Measurements from ENCODE around the gene GAS1. TPM values are rescaled to one million over a fixed set of nuclear protein-coding genes. Genes with fewer than 3 reads are reported as not detected.

Gene GAS1
- total RNA-seq, 1 donor from 2014 or later: 113 TPM

DNA sequence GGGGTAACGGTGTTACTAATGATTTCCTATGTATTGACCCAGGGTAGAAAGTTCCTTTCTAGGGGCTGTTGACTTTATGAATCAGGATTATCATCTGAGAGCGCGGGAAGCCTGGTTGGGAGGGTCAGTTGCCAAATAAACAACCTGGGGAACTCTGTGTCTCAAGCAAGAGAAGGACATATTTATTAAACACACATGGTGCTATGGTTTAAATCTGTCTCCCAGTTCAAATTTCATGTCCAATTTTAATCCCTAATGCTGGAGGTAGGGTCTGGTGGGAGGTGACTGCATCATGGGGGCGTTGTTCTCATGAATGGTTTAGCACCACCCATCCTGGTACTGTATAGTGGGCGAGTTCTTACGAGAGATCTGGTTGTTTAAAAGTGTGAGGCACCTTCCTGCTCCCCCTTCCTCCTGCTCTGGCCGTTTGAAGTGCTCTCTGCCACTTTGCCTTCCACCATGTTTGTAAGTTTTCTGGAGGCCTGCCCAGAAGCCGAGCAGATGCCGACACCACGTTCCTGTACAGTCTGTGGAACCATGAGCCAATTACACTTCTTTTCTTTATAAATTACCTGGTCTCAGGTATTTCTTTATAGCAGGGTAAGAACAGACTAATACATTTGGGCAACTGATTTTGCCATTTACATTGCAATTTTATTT lies 19.7 kb upstream of the GAS1 start:
- H3K9me3 ChIP-seq (ENCODE audit: control insufficient read depth in 3 of 3, low read length in 3 of 3): no peaks in the 10 kb centered on the region
- no peaks in the 10 kb centered on the region for H3K36me3 ChIP-seq (ENCODE audit: control insufficient read depth in 3 of 3, insufficient read depth in 3 of 3, low read length in 3 of 3)
- H3K27ac ChIP-seq (ENCODE audit: low read depth, low read length): no peak overlapping the region
- H3K27me3 ChIP-seq (ENCODE audit: control insufficient read depth in 3 of 3, insufficient read depth in 3 of 3, low read length in 3 of 3): no peaks in the 10 kb centered on the region
- no peak overlapping the region for H3K9ac ChIP-seq (ENCODE audit: low read depth in 1 of 3, low read length in 3 of 3)
- peaks cover 0 to 11% (median 0%) of the 10 kb centered on the region in 3 donors for H3K4me1 ChIP-seq (ENCODE audit: control insufficient read depth in 3 of 3, insufficient read depth in 3 of 3, low read length in 3 of 3)
- H3K4me3 ChIP-seq (ENCODE audit: low read length in 3 of 3): no peak overlapping the region

DNA sequence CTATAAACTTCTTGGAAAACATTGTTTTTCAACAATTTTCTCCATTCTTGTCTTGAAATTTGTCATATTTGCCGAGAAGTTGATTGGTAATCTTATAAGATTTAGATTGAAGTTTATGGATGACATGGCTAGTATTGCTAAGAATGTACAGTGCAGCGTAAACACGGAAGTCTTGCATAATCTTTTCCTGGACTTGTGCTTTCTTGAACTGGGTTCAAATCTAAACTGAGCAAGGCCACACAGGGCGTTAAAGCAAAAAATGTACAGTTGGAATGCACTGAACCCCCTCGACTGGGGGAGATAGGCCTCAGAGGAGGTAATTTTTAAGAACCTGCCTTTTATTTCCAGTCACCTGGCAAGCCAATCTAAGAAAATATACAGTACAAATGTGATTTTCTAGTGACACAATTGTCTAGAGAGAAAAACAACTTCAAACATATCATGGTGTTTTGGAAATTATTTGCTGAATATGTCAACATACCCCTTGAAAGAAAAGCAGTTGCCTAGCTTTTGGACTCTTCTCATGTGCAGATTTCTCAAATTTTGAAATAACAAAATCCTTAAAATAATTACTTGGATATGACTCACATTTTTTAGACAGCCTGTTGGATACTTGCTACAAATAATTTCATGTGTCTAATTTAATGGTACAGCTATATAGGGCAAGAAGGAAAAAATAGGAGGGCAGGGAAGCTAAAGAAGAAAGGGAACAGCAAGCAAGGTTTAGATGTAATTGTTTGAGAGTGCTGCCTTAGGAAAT lies 18.5 kb upstream of the GAS1 start:
- Histone ChIP-seq H3K9ac (ENCODE audit: low read depth in 1 of 3, low read length in 3 of 3) (no peak overlapping the region), H3K36me3 (ENCODE audit: control insufficient read depth in 3 of 3, insufficient read depth in 3 of 3, low read length in 3 of 3) (no peaks in the 10 kb centered on the region), H3K27me3 (ENCODE audit: control insufficient read depth in 3 of 3, insufficient read depth in 3 of 3, low read length in 3 of 3) (peaks cover 0 to under 1% (median 0%) of the 10 kb centered on the region in 3 donors), H3K4me3 (ENCODE audit: low read length in 3 of 3) (no peak overlapping the region), H3K4me1 (ENCODE audit: control insufficient read depth in 3 of 3, insufficient read depth in 3 of 3, low read length in 3 of 3) (peaks cover 0 to 11% (median 0%) of the 10 kb centered on the region in 3 donors), H3K9me3 (ENCODE audit: control insufficient read depth in 3 of 3, low read length in 3 of 3) (no peaks in the 10 kb centered on the region), H3K27ac (ENCODE audit: low read depth, low read length) (no peak overlapping the region)

DNA sequence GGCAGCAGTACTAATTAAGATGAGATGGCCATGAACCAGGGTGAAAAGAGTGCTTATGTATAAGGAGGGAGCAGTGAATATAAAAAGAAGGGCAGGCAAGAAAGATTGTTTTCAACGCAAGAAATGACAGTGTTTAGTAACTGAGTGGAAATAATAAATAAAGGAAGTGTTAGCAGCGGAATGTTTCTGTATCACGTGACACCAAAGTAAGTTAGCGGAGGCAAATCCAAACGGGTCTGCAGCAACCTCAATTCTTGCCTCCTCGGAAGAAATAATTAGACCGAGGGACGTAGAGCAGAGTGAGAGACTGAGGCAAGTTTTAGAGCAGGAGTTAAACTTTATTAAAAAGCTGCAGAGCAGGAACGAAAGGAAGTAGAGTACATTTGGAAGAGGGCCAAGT lies 15.4 kb upstream of the GAS1 start:
- no peak overlapping the region for H3K9ac ChIP-seq (ENCODE audit: low read depth in 1 of 3, low read length in 3 of 3)
- H3K36me3 ChIP-seq (ENCODE audit: control insufficient read depth in 3 of 3, insufficient read depth in 3 of 3, low read length in 3 of 3): no peaks in the 10 kb centered on the region
- no peaks in the 10 kb centered on the region for H3K9me3 ChIP-seq (ENCODE audit: control insufficient read depth in 3 of 3, low read length in 3 of 3)
- peaks cover 0 to 11% (median 0%) of the 10 kb centered on the region in 3 donors for H3K4me1 ChIP-seq (ENCODE audit: control insufficient read depth in 3 of 3, insufficient read depth in 3 of 3, low read length in 3 of 3)
- H3K27me3 ChIP-seq (ENCODE audit: control insufficient read depth in 3 of 3, insufficient read depth in 3 of 3, low read length in 3 of 3): peaks cover 0 to 2% (median 0%) of the 10 kb centered on the region in 3 donors
- no peak overlapping the region for H3K27ac ChIP-seq (ENCODE audit: low read depth, low read length)
- H3K4me3 ChIP-seq (ENCODE audit: low read length in 3 of 3): no peak overlapping the region

DNA sequence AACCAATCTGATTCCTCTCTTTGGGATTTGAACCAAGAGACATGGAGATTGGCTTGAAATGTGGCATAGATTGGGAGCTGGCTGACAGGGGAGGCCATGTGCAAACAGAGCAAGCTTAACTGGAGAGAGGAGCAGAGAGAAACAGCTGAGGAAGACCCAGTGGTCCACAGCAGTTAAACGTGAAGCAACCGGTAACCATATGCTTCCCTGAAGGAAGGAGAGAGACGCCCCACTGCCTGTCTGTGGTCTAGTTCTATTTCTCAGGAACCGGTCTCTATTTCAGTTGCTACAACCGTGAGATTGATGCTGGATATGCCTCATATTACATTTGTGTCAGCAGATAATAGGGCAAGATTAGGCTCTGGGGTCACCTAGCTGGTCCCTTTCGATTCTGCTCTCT lies 13.6 kb upstream of the GAS1 start:
- Histone ChIP-seq H3K4me3 (ENCODE audit: low read length in 3 of 3) (no peak overlapping the region), H3K4me1 (ENCODE audit: control insufficient read depth in 3 of 3, insufficient read depth in 3 of 3, low read length in 3 of 3) (peaks cover 0 to 6% (median 0%) of the 10 kb centered on the region in 3 donors), H3K36me3 (ENCODE audit: control insufficient read depth in 3 of 3, insufficient read depth in 3 of 3, low read length in 3 of 3) (no peaks in the 10 kb centered on the region), H3K27me3 (ENCODE audit: control insufficient read depth in 3 of 3, insufficient read depth in 3 of 3, low read length in 3 of 3) (peaks cover 0 to 4% (median 0%) of the 10 kb centered on the region in 3 donors), H3K27ac (ENCODE audit: low read depth, low read length) (no peak overlapping the region), H3K9ac (ENCODE audit: low read depth in 1 of 3, low read length in 3 of 3) (no peak overlapping the region), H3K9me3 (ENCODE audit: control insufficient read depth in 3 of 3, low read length in 3 of 3) (no peaks in the 10 kb centered on the region)

DNA sequence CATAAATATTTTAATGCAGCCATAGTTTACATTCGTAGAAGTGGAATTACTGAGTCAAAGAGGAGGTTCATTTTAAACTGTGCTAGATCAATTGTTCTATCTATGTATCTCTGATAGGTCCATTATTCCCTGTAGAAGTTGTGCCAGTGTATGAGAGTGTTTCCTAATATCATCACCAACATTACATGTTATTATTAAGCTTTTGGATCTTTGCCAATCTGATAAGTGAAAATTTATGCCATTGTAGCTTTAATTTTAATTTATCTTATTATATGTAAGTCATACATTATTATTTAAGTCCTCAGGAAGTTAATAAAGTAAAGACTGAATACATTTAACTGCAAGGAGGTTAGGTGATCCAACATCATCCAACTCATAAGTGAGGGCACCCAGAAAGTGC lies 10.9 kb upstream of the GAS1 start:
- Histone ChIP-seq H3K4me3 (ENCODE audit: low read length in 3 of 3) (no peak overlapping the region), H3K9ac (ENCODE audit: low read depth in 1 of 3, low read length in 3 of 3) (no peak overlapping the region), H3K36me3 (ENCODE audit: control insufficient read depth in 3 of 3, insufficient read depth in 3 of 3, low read length in 3 of 3) (no peaks in the 10 kb centered on the region), H3K27me3 (ENCODE audit: control insufficient read depth in 3 of 3, insufficient read depth in 3 of 3, low read length in 3 of 3) (peaks cover 0 to 4% (median 0%) of the 10 kb centered on the region in 3 donors), H3K4me1 (ENCODE audit: control insufficient read depth in 3 of 3, insufficient read depth in 3 of 3, low read length in 3 of 3) (no peaks in the 10 kb centered on the region), H3K9me3 (ENCODE audit: control insufficient read depth in 3 of 3, low read length in 3 of 3) (no peaks in the 10 kb centered on the region), H3K27ac (ENCODE audit: low read depth, low read length) (no peak overlapping the region)

DNA sequence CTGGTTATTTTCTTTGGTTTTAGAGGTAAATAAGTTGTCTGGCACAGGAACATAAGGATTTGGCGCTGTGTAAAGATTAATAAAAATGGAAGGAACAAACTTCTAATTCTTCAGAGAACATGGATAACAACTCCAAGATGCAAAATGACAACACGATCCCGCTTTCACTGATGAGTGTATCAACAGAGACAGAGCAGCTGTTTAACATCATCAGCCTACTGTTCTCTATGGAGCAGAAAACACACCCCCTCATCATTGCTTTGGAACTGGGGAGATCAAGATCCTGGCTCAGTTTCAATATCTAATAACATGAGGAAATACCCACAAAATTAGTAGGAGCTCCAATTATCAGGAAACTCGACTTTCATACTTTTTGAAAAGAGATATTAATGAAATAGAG lies 8.3 kb upstream of the GAS1 start:
- no peak overlapping the region for H3K4me3 ChIP-seq (ENCODE audit: low read length in 3 of 3)
- H3K27ac ChIP-seq (ENCODE audit: low read depth, low read length): no peak overlapping the region
- no peak overlapping the region for H3K9ac ChIP-seq (ENCODE audit: low read depth in 1 of 3, low read length in 3 of 3)
- H3K36me3 ChIP-seq (ENCODE audit: control insufficient read depth in 3 of 3, insufficient read depth in 3 of 3, low read length in 3 of 3): peaks cover 0 to 2% (median 0%) of the 10 kb centered on the region in 3 donors
- H3K27me3 ChIP-seq (ENCODE audit: control insufficient read depth in 3 of 3, insufficient read depth in 3 of 3, low read length in 3 of 3): peaks cover 0 to 2% (median 0%) of the 10 kb centered on the region in 3 donors
- no peaks in the 10 kb centered on the region for H3K9me3 ChIP-seq (ENCODE audit: control insufficient read depth in 3 of 3, low read length in 3 of 3)
- no peaks in the 10 kb centered on the region for H3K4me1 ChIP-seq (ENCODE audit: control insufficient read depth in 3 of 3, insufficient read depth in 3 of 3, low read length in 3 of 3)

DNA sequence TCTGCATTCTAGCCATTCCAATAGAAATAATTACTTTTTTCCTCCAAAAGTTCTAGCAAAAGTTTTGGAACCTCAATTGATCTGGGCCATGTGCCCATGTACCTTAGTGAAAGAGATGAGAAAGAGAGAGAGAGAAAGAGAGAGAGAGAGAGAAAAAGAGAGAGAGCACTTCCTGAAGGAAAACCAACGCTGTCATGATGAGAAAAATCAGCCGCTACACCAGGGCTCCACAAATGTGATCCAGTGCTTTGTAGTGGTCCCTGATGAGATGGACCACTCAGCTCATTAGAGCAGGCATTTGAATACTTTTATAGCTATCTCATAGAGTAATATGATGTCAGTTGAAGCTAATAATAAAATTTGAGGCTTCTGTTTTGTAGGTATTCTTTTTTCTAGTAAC lies 7.7 kb upstream of the GAS1 start:
- peaks cover 0 to 2% (median 0%) of the 10 kb centered on the region in 3 donors for H3K27me3 ChIP-seq (ENCODE audit: control insufficient read depth in 3 of 3, insufficient read depth in 3 of 3, low read length in 3 of 3)
- peaks cover 0 to 2% (median 0%) of the 10 kb centered on the region in 3 donors for H3K36me3 ChIP-seq (ENCODE audit: control insufficient read depth in 3 of 3, insufficient read depth in 3 of 3, low read length in 3 of 3)
- no peaks in the 10 kb centered on the region for H3K9me3 ChIP-seq (ENCODE audit: control insufficient read depth in 3 of 3, low read length in 3 of 3)
- no peaks in the 10 kb centered on the region for H3K4me1 ChIP-seq (ENCODE audit: control insufficient read depth in 3 of 3, insufficient read depth in 3 of 3, low read length in 3 of 3)
- H3K27ac ChIP-seq (ENCODE audit: low read depth, low read length): no peak overlapping the region
- H3K9ac ChIP-seq (ENCODE audit: low read depth in 1 of 3, low read length in 3 of 3): no peak overlapping the region
- no peak overlapping the region for H3K4me3 ChIP-seq (ENCODE audit: low read length in 3 of 3)

DNA sequence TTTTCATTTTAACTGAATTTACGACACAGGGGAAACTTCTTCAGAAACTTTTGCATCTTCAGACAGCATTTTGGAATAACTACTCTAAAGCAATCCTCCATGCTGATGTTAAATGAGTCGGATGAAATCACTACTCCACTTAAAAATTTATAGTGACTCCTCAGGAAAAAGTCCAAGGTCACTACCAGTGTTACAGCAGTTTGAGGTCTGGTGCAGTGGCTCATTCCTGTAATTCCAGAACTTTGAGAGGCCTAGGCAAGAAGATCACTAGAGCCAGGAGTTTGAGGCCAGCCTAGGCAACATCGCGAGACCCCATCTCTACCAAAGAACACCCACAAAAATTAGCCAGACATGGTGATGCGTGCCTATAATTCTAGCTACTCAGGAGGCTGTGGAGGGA lies 5.9 kb upstream of the GAS1 start:
- no peaks in the 10 kb centered on the region for H3K9me3 ChIP-seq (ENCODE audit: control insufficient read depth in 3 of 3, low read length in 3 of 3)
- peaks cover 5 to 10% (median 9%) of the 10 kb centered on the region in 3 donors for H3K4me1 ChIP-seq (ENCODE audit: control insufficient read depth in 3 of 3, insufficient read depth in 3 of 3, low read length in 3 of 3)
- no peak overlapping the region for H3K27ac ChIP-seq (ENCODE audit: low read depth, low read length)
- no peak overlapping the region for H3K4me3 ChIP-seq (ENCODE audit: low read length in 3 of 3)
- H3K36me3 ChIP-seq (ENCODE audit: control insufficient read depth in 3 of 3, insufficient read depth in 3 of 3, low read length in 3 of 3): peaks cover 0 to 2% (median 0%) of the 10 kb centered on the region in 3 donors
- no peak overlapping the region for H3K9ac ChIP-seq (ENCODE audit: low read depth in 1 of 3, low read length in 3 of 3)
- peaks cover 0 to 2% (median 0%) of the 10 kb centered on the region in 3 donors for H3K27me3 ChIP-seq (ENCODE audit: control insufficient read depth in 3 of 3, insufficient read depth in 3 of 3, low read length in 3 of 3)

DNA sequence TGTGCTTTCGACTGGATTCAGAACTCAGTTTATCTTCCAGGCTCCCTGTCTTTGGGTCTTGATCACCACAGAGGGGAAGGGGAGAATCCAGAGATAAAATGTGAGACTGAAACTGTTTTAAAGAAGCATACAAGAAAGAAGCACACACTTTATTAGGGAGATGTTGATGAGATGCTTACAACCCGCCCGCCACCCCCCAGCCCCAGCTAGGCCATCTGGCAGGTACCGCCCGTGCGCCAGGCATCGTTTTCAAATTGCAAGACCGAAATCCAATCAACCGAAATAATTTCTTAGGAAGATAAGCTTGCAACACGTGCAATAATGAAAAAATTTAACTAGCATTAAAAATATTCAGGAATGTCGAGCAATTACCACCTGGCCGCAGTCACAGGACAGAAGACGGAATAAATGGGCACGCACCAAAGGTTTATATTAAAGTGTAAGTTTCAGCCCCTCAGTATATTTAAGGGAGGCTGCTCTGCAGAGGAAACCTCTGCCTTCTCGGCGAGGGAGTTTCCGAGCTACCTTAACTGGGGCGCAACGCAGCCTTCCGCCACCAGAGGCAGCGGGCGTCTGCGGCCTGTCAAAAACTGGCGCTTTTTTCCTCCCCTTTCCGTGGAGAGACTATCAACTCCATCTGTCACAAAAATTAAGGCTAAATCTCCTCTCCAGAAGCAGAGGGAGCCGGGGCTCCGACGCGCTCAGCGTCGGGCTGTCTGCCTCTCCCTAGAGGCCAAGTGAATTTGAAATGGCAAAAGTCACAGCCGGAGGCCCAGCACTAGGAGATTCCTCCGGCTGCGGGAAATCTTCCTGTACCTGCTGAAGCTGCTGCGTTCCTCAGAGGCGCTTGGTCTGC lies 996 bp upstream of the GAS1 start:
- H3K4me1 ChIP-seq (ENCODE audit: control insufficient read depth in 3 of 3, insufficient read depth in 3 of 3, low read length in 3 of 3): peaks cover 13 to 16% (median 13%) of the 10 kb centered on the region in 3 donors
- H3K9ac ChIP-seq (ENCODE audit: low read depth in 1 of 3, low read length in 3 of 3): peak overlapping the region; percentile 80 to 87 (median 84)
- H3K27me3 ChIP-seq (ENCODE audit: control insufficient read depth in 3 of 3, insufficient read depth in 3 of 3, low read length in 3 of 3): peaks cover 0 to 8% (median 0%) of the 10 kb centered on the region in 3 donors
- H3K27ac ChIP-seq (ENCODE audit: low read depth, low read length): peak overlapping the region; percentile 53
- peaks cover 0 to 2% (median 0%) of the 10 kb centered on the region in 3 donors for H3K36me3 ChIP-seq (ENCODE audit: control insufficient read depth in 3 of 3, insufficient read depth in 3 of 3, low read length in 3 of 3)
- no peaks in the 10 kb centered on the region for H3K9me3 ChIP-seq (ENCODE audit: control insufficient read depth in 3 of 3, low read length in 3 of 3)
- peak overlapping the region; percentile 85 to 96 (median 94) for H3K4me3 ChIP-seq (ENCODE audit: low read length in 3 of 3)

Data from skeletal muscle tissue (tissue), 4 donors.